H9 (cell line): Measurements from ENCODE around the gene LTB4R2. TPM values are rescaled to one million over a fixed set of nuclear protein-coding genes. Genes with fewer than 3 reads are reported as not detected.

Source experiments
- DNase-seq: peaks from one replicate; pipeline ENCODE4 v3.0.0-alpha.2; 2017
- H2AFZ ChIP-seq: one replicate; pipeline ENCODE4 v1.6.1; 2013; ENCODE audit warnings: mild to moderate bottlenecking, low read length, control low read depth, moderate library complexity
- H2AK5ac ChIP-seq: 2 replicates; pipeline ENCODE4 v1.6.1; 2013; ENCODE audit warnings: low read length, control low read depth, mixed read lengths; ENCODE audit not compliant: insufficient read length
- H2BK120ac ChIP-seq: one replicate; pipeline ENCODE4 v1.6.1; 2013; ENCODE audit warnings: low read depth, mild to moderate bottlenecking, low read length, control low read depth, inconsistent platforms; ENCODE audit not compliant: poor library complexity, severe bottlenecking
- H2BK12ac ChIP-seq: 2 replicates; pipeline ENCODE4 v1.6.1; 2013; ENCODE audit warnings: low read length, control low read depth, mixed read lengths, low read depth; ENCODE audit not compliant: insufficient read length
- H2BK15ac ChIP-seq: 2 replicates; pipeline ENCODE4 v1.6.1; 2013; ENCODE audit warnings: low read depth, low read length, control low read depth
- H2BK20ac ChIP-seq: one replicate; pipeline ENCODE4 v1.6.1; 2013; ENCODE audit warnings: low read depth, mild to moderate bottlenecking, low read length, control low read depth, inconsistent platforms; ENCODE audit not compliant: poor library complexity, severe bottlenecking
- H2BK5ac ChIP-seq: 2 replicates; pipeline ENCODE4 v1.6.1; 2013; ENCODE audit warnings: low read length, control low read depth, mixed read lengths; ENCODE audit not compliant: insufficient read length
- H3K14ac ChIP-seq: 2 replicates; pipeline ENCODE4 v1.6.1; 2013; ENCODE audit warnings: low read length, control low read depth; ENCODE audit not compliant: insufficient read depth
- H3K18ac ChIP-seq: 2 replicates; pipeline ENCODE4 v1.6.1; 2013; ENCODE audit warnings: low read depth, mild to moderate bottlenecking, mixed read lengths, low read length, control low read depth; ENCODE audit not compliant: insufficient read length
- H3K23ac ChIP-seq: 2 replicates; pipeline ENCODE4 v1.6.1; 2013; ENCODE audit warnings: low read length, control low read depth, mixed read lengths, low read depth; ENCODE audit not compliant: insufficient read length
- H3K23me2 ChIP-seq: 2 replicates; pipeline ENCODE4 v1.6.1; 2013; ENCODE audit warnings: low read depth, mild to moderate bottlenecking, mixed read lengths, low read length, control low read depth; ENCODE audit not compliant: insufficient read length, poor library complexity, severe bottlenecking
- H3K27ac ChIP-seq: 2 replicates; pipeline ENCODE4 v1.5.1; 2013; ENCODE audit warnings: low read length, control low read depth, mixed read lengths, low read depth; ENCODE audit not compliant: insufficient read length
- H3K27me3 ChIP-seq: 2 replicates; pipeline ENCODE4 v1.6.1; 2013; ENCODE audit warnings: low read length, control low read depth, inconsistent platforms; ENCODE audit not compliant: insufficient read depth
- H3K4ac ChIP-seq: 2 replicates; pipeline ENCODE4 v1.6.1; 2013; ENCODE audit warnings: low read depth, mild to moderate bottlenecking, control low read depth, inconsistent platforms, low read length, moderate library complexity
- H3K4me1 ChIP-seq: 2 replicates; pipeline ENCODE4 v1.6.1; 2013; ENCODE audit warnings: low read length, control low read depth, inconsistent platforms; ENCODE audit not compliant: insufficient read depth
- H3K4me2 ChIP-seq: 2 replicates; pipeline ENCODE4 v1.6.1; 2013; ENCODE audit warnings: low read length, control low read depth, mixed read lengths; ENCODE audit not compliant: insufficient read length, insufficient read depth
- H3K56ac ChIP-seq: 2 replicates; pipeline ENCODE4 v1.6.1; 2013; ENCODE audit warnings: low read depth, mild to moderate bottlenecking, mixed read lengths, low read length, control low read depth; ENCODE audit not compliant: insufficient read length
- H3K79me1 ChIP-seq: 2 replicates; pipeline ENCODE4 v1.6.1; 2013; ENCODE audit warnings: low read depth, mild to moderate bottlenecking, moderate library complexity, low read length, control low read depth, inconsistent platforms; ENCODE audit not compliant: insufficient read depth, poor library complexity, severe bottlenecking
- H3K79me2 ChIP-seq: 2 replicates; pipeline ENCODE4 v1.6.1; 2013; ENCODE audit warnings: low read length, control low read depth, inconsistent platforms; ENCODE audit not compliant: insufficient read depth
- H3K9ac ChIP-seq: 2 replicates; pipeline ENCODE4 v1.6.1; 2013; ENCODE audit warnings: low read length, control low read depth, mixed read lengths; ENCODE audit not compliant: insufficient read length; ENCODE audit errors: extremely low read depth
- H3K9me3 ChIP-seq: one replicate; pipeline ENCODE4 v1.6.1; 2013; ENCODE audit warnings: low read depth, low read length, inconsistent platforms; ENCODE audit not compliant: control insufficient read depth
- H3T11ph ChIP-seq: one replicate; pipeline ENCODE4 v1.6.1; 2013; ENCODE audit warnings: mild to moderate bottlenecking, low read length, control low read depth, inconsistent platforms
- H4K20me1 ChIP-seq: one replicate; pipeline ENCODE4 v1.6.1; 2013; ENCODE audit not compliant: control insufficient read depth, insufficient read length, insufficient read depth
- H4K5ac ChIP-seq: 2 replicates; pipeline ENCODE4 v1.6.1; 2013; ENCODE audit warnings: low read depth, mild to moderate bottlenecking, mixed read lengths, low read length, control low read depth; ENCODE audit not compliant: insufficient read length
- H4K8ac ChIP-seq: replicated peaks from 2 replicates; pipeline ENCODE4 v1.6.1; 2013; ENCODE audit warnings: low read length, control low read depth, mixed read lengths, low read depth; ENCODE audit not compliant: insufficient read length
- H4K91ac ChIP-seq: 2 replicates; pipeline ENCODE4 v1.6.1; 2013; ENCODE audit warnings: low read depth, mild to moderate bottlenecking, moderate library complexity, mixed read lengths, low read length, control low read depth; ENCODE audit not compliant: insufficient read length
- H3K27ac Mint-ChIP-seq, 3 experiments: 2 replicates in 2 of 3; 3 replicates in 1 of 3; pipeline ENCODE4 v1.8.0; 2020 to 2021; ENCODE audit warnings: mixed read lengths in 3 of 3, mild to moderate bottlenecking in 1 of 3, moderate library complexity in 1 of 3
- H3K27me3 Mint-ChIP-seq: 2 replicates; pipeline ENCODE4 v1.8.0; 2021; ENCODE audit warnings: low read depth, mild to moderate bottlenecking, moderate library complexity, mixed read lengths
- H3K36me3 Mint-ChIP-seq, 3 experiments: 2 replicates in 2 of 3; 3 replicates in 1 of 3; pipeline ENCODE4 v1.8.0; 2020 to 2021; ENCODE audit warnings: low read depth in 3 of 3, mixed read lengths in 3 of 3; ENCODE audit not compliant: insufficient read depth in 1 of 3
- H3K4me1 Mint-ChIP-seq, 2 experiments: 2 replicates each; pipeline ENCODE4 v1.8.0; 2020; ENCODE audit warnings: mixed read lengths in 2 of 2
- H3K4me3 Mint-ChIP-seq, 2 experiments: 2 replicates in 1 of 2; 3 replicates in 1 of 2; pipeline ENCODE4 v1.8.0; 2020 to 2021; ENCODE audit warnings: mild to moderate bottlenecking in 2 of 2, mixed read lengths in 2 of 2, moderate library complexity in 1 of 2
- H3K9me3 Mint-ChIP-seq, 2 experiments: 2 replicates in 1 of 2; 3 replicates in 1 of 2; pipeline ENCODE4 v1.8.0; 2020; ENCODE audit warnings: mild to moderate bottlenecking in 2 of 2, mixed read lengths in 2 of 2, moderate library complexity in 1 of 2
- CTCF ChIP-seq: fragments of 200-600 bp; sonication (generic); conservative IDR thresholded peaks from 3 replicates; pipeline ENCODE4 v1.8.0; 2021; ENCODE audit warnings: antibody characterized with exemption, mild to moderate bottlenecking
- WGBS: extraction: QIAGEN DNeasy Blood & Tissue Kit; methylation state at CpG from one replicate; pipeline ENCODE4 v1.1.7; 2013; ENCODE audit warnings: missing lambda C conversion rate, low lambda C conversion rate, mixed read lengths; ENCODE audit not compliant: insufficient read length; ENCODE audit errors: extremely low coverage; 5-methylcytosine and 5-hydroxymethylcytosine counted together
- total RNA-seq: library from RNA; stranded (reverse); gene quantifications from 2 replicates; pipeline ENCODE4 v1.2.1, GENCODE V29; 2021

LTB4R2 gene
- total RNA-seq, 1 experiment from 2014 or later: 13.4 TPM

DNA sequence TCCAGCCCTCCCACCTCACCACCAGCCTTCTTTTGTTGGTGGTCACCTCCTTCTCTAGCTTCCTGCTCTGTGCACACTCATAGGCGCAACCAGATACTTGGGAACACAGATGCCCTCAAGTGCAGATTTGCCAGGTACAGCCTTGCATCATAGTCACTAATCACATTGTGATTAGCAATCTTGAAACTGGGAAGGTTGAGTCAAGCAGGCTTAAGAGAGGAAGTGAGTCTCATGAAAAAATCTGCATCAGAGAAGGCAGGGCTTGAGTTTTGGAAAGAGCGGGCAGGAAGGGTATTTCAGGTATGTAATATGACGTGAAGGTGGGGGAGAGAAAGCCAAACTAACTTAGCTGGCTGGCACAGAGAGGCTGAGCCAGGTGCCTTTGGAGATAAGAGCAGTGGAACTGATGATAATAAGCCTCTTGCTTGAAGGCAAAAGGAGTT lies 35.8 kb upstream of the LTB4R2 start:
- H3K9ac ChIP-seq: no peak overlapping the region

More for the DNA sequence above, 35.8 kb upstream of the LTB4R2 start:
- no peak for TF ChIP-seq CTCF
- no peaks in the 10 kb centered on the region for H4K20me1 ChIP-seq
- no peak overlapping the region for H2BK12ac ChIP-seq
- peaks cover 8% of the 10 kb centered on the region for H3K23me2 ChIP-seq
- H3K4ac ChIP-seq: no peak overlapping the region
- no peak overlapping the region for H3K14ac ChIP-seq
- H2BK15ac ChIP-seq: no peak overlapping the region
- H3K23ac ChIP-seq: no peak overlapping the region
- no peak overlapping the region for H4K91ac ChIP-seq
- H3K9me3 Mint-ChIP-seq: no peaks in the 10 kb centered on the region
- H3K79me2 ChIP-seq: no peaks in the 10 kb centered on the region
- H3K27me3 ChIP-seq: no peaks in the 10 kb centered on the region
- no peaks in the 10 kb centered on the region for H3K9me3 ChIP-seq
- no peak overlapping the region for H3K56ac ChIP-seq
- DNase-seq: no peak
- no peak overlapping the region for H2AK5ac ChIP-seq
- peaks cover 12 to 14% of the 10 kb centered on the region in 2 experiments for H3K4me1 Mint-ChIP-seq
- H4K5ac ChIP-seq: no peak overlapping the region
- peak overlapping the region in 1 of 3 experiments; percentile 11; a peak in 1 of 7 replicates for H3K27ac Mint-ChIP-seq
- H3K4me1 ChIP-seq: no peaks in the 10 kb centered on the region
- no peak overlapping the region for H3K18ac ChIP-seq
- no peak overlapping the region for H2BK120ac ChIP-seq
- H2BK20ac ChIP-seq: no peak overlapping the region
- no peak overlapping the region for H2AFZ ChIP-seq
- H3T11ph ChIP-seq: no peak overlapping the region
- no peak overlapping the region for H3K4me3 Mint-ChIP-seq
- no peak overlapping the region for H4K8ac ChIP-seq
- H3K79me1 ChIP-seq: no peaks in the 10 kb centered on the region
- H3K27ac ChIP-seq: no peak overlapping the region
- no peak overlapping the region for H3K4me2 ChIP-seq
- H2BK5ac ChIP-seq: no peak overlapping the region
- H3K36me3 Mint-ChIP-seq: 0 out of 7 replicates have a peak, but pooled peaks cover 0 to 4% (median 0%) of the 10 kb centered on the region in 3 experiments
- WGBS: no CpG with 5 or more reads among the region's 3 CpGs
- H3K27me3 Mint-ChIP-seq: no peaks in the 10 kb centered on the region
